IMR-90 (cell line): ENCODE results near the gene MTERF2. TPM values are rescaled to one million over a fixed set of nuclear protein-coding genes. Genes with fewer than 3 reads are reported as not detected.

Experiments used
- ATAC-seq: fragments of 200-7000 bp; cut with Tn5 transposase; 2 replicates; pipeline ENCODE4 v1.9.1; 2020; ENCODE audit warnings: low read depth, mild to moderate bottlenecking, moderate library complexity
- BruUV-seq: library from RNA; stranded (reverse); fragments of 400-500 nt; replicated peaks from 2 replicates; lab custom pipeline; 2021; lab: Mats Ljungman, UMichigan
- CTCF ChIA-PET: fragments of 300-600 bp; formaldehyde crosslinking; extraction: SDS; loops from one replicate; lab custom pipeline; 2021; ENCODE audit warnings: antibody characterized with exemption; lab: Yijun Ruan, JAX
- POLR2A ChIA-PET: fragments of 300-600 bp; sonication (Branson Sonifier 250); formaldehyde crosslinking; loops from one replicate; lab custom pipeline; 2022; ENCODE audit warnings: antibody characterized with exemption; ENCODE audit not compliant: unreplicated experiment; lab: Charles Lee
- DNase-seq: peaks from one replicate; pipeline ENCODE4 v3.0.0; 2013
- H2AFZ ChIP-seq: replicated peaks from 2 replicates; pipeline ENCODE3; 2013; ENCODE audit warnings: low read length, mild to moderate bottlenecking; ENCODE audit not compliant: poor library complexity
- H2AK5ac ChIP-seq: 2 replicates; pipeline ENCODE4 v1.6.1; 2013; ENCODE audit warnings: low read depth, low read length, inconsistent platforms
- H2AK9ac ChIP-seq: replicated peaks from 2 replicates; pipeline ENCODE3; 2013; ENCODE audit warnings: mild to moderate bottlenecking, low read depth, low read length, moderate library complexity; ENCODE audit not compliant: poor library complexity
- H2BK120ac ChIP-seq: 2 replicates; pipeline ENCODE4 v1.6.1; 2013; ENCODE audit warnings: low read depth, low read length, inconsistent platforms
- H2BK15ac ChIP-seq: 3 replicates; pipeline ENCODE4 v1.6.1; 2013; ENCODE audit warnings: low read depth, low read length, inconsistent platforms
- H2BK20ac ChIP-seq: 2 replicates; pipeline ENCODE4 v1.6.1; 2013; ENCODE audit warnings: low read depth, mild to moderate bottlenecking, inconsistent platforms, low read length, moderate library complexity
- H2BK5ac ChIP-seq: 2 replicates; pipeline ENCODE4 v1.6.1; 2013; ENCODE audit warnings: mild to moderate bottlenecking, low read depth, low read length, inconsistent platforms; ENCODE audit not compliant: poor library complexity, severe bottlenecking
- H3K14ac ChIP-seq: replicated peaks from 2 replicates; pipeline ENCODE4 v1.6.1; 2013; ENCODE audit warnings: low read depth, low read length, inconsistent platforms
- H3K18ac ChIP-seq: 2 replicates; pipeline ENCODE4 v1.6.1; 2013; ENCODE audit warnings: low read depth, low read length, control low read depth
- H3K23ac ChIP-seq: 2 replicates; pipeline ENCODE4 v1.6.1; 2013; ENCODE audit warnings: low read depth, low read length, inconsistent platforms
- H3K27ac ChIP-seq: 2 replicates; pipeline ENCODE4 v1.5.1; 2013; ENCODE audit warnings: mild to moderate bottlenecking, control low read depth, low read length; ENCODE audit not compliant: insufficient read depth
- H3K27me3 ChIP-seq: 2 replicates; pipeline ENCODE4 v1.6.1; 2013; ENCODE audit warnings: low read length; ENCODE audit not compliant: control insufficient read depth, insufficient read depth
- H3K36me3 ChIP-seq: 2 replicates; pipeline ENCODE4 v1.6.1; 2013; ENCODE audit warnings: low read length, mixed read lengths; ENCODE audit not compliant: control insufficient read depth, insufficient read depth
- H3K4ac ChIP-seq: 2 replicates; pipeline ENCODE4 v1.6.1; 2013; ENCODE audit warnings: low read depth, low read length, inconsistent platforms
- H3K4me1 ChIP-seq: 2 replicates; pipeline ENCODE4 v1.6.1; 2013; ENCODE audit warnings: low read length, mixed read lengths; ENCODE audit not compliant: control insufficient read depth, insufficient read depth
- H3K4me2 ChIP-seq: 2 replicates; pipeline ENCODE4 v1.6.1; 2013; ENCODE audit warnings: low read depth, mild to moderate bottlenecking, control low read depth, low read length, moderate library complexity
- H3K4me3 ChIP-seq: 2 replicates; pipeline ENCODE4 v1.5.1; 2013; ENCODE audit warnings: low read depth, mild to moderate bottlenecking, control low read depth, low read length, moderate library complexity; ENCODE audit not compliant: insufficient read depth
- H3K56ac ChIP-seq: 2 replicates; pipeline ENCODE4 v1.6.1; 2013; ENCODE audit warnings: low read length, inconsistent platforms; ENCODE audit not compliant: insufficient read depth; ENCODE audit errors: extremely low read depth
- H3K79me1 ChIP-seq, 2 experiments: 2 replicates each; pipeline ENCODE4 v1.6.1; 2013; ENCODE audit warnings: low read length in 2 of 2, inconsistent platforms in 1 of 2, low read depth in 1 of 2
- H3K9ac ChIP-seq: 2 replicates; pipeline ENCODE4 v1.6.1; 2013; ENCODE audit warnings: low read depth, low read length, control low read depth
- H3K9me1 ChIP-seq: 2 replicates; pipeline ENCODE4 v1.6.1; 2013; ENCODE audit warnings: low read length, inconsistent platforms; ENCODE audit not compliant: insufficient read depth
- H3K9me3 ChIP-seq: 2 replicates; pipeline ENCODE4 v1.6.1; 2013; ENCODE audit warnings: low read length; ENCODE audit not compliant: control insufficient read depth, insufficient read depth
- H4K20me1 ChIP-seq: 2 replicates; pipeline ENCODE4 v1.6.1; 2013; ENCODE audit warnings: low read length, inconsistent platforms; ENCODE audit not compliant: insufficient read depth
- H4K5ac ChIP-seq: 2 replicates; pipeline ENCODE4 v1.6.1; 2013; ENCODE audit warnings: mild to moderate bottlenecking, low read depth, low read length, control low read depth
- H4K8ac ChIP-seq, 2 experiments: 2 replicates each; pipeline ENCODE4 v1.6.1; 2013; ENCODE audit warnings: low read depth in 2 of 2, low read length in 2 of 2, control low read depth in 1 of 2, inconsistent platforms in 1 of 2
- H4K91ac ChIP-seq: 2 replicates; pipeline ENCODE4 v1.6.1; 2013; ENCODE audit warnings: low read depth, low read length, inconsistent platforms; ENCODE audit not compliant: insufficient read depth
- ELK1 ChIP-seq: fragments of 150-350 bp; IDR thresholded peaks from 2 replicates; pipeline ENCODE4 v1.6.1; 2016; ENCODE audit warnings: low read depth, mild to moderate bottlenecking, low read length, moderate library complexity, borderline replicate concordance
- FOS ChIP-seq: fragments of 150-350 bp; IDR thresholded peaks from 2 replicates; pipeline ENCODE4 v1.6.1; 2016; ENCODE audit warnings: low read depth, low read length
- RAD21 ChIP-seq: IDR thresholded peaks from 2 replicates; pipeline ENCODE4 v1.6.1; 2012; ENCODE audit warnings: low read length, improper control_type of control experiment
- WGBS, 2 experiments: methylation state at CpG; one replicate each; pipeline versions ENCODE4 v1.1.5 to v1.1.7; 2013; ENCODE audit warnings: missing lambda C conversion rate in 2 of 2; ENCODE audit not compliant: insufficient read length in 1 of 2; ENCODE audit errors: extremely low coverage in 2 of 2; 5-methylcytosine and 5-hydroxymethylcytosine counted together
- dilution Hi-C: fragments of 300-500 bp; cut with HindIII; formaldehyde crosslinking; loops from one replicate; pipeline ENCODE4 v1.14.3; 2018; ENCODE audit warnings: low sequenced_read_pairs; ENCODE audit not compliant: unreplicated experiment
- in situ Hi-C: fragments of 300-500 bp; cut with MboI; formaldehyde crosslinking; loops from 3 replicates; pipeline ENCODE4 v1.14.3; 2019; ENCODE audit warnings: low sequenced_read_pairs, inconsistent platforms, mixed read lengths
- intact Hi-C: fragments of 100-400 bp; cut with micrococcal nuclease; formaldehyde crosslinking; loops from 2 replicates; pipeline ENCODE4 v1.10.0; 2022
- polyA plus RNA-seq, 3 experiments: library from polyadenylated mRNA; depleted of rRNA; stranded (reverse); fragments of >200 nt; gene quantifications; 2 replicates each; pipeline ENCODE4 v1.2.3, GENCODE V29; 2012; ENCODE audit warnings: low replicate concordance in 1 of 3
- total RNA-seq: library from RNA; depleted of rRNA; stranded (reverse); fragments of >200 nt; gene quantifications from 2 replicates; pipeline ENCODE4 v1.2.3, GENCODE V29; 2012

MTERF2 gene
- total and polyA plus RNA-seq, 2 of the 4 experiments (the other 2 are of a cell fraction) = 3.0 to 3.8 TPM

- Histone ChIP-seq H2BK120ac (no peak overlapping the region), H4K8ac (no peak overlapping the region), H3K4me2 (no peak overlapping the region), H3K18ac (no peak overlapping the region), H3K36me3 (no peaks in the 10 kb centered on the region), H2BK5ac (no peak overlapping the region), H4K20me1 (peaks cover 7% of the 10 kb centered on the region; the same call in 1 of the 2 replicates), H3K4ac (no peak overlapping the region), H3K79me1 (peaks cover 16% of the 10 kb centered on the region in 2 experiments), H3K14ac (no peak overlapping the region), H3K4me1 (peaks cover 3% of the 10 kb centered on the region; the same call in 1 of the 2 replicates), H2BK15ac (no peak overlapping the region), H2AK5ac (no peak overlapping the region; the same call in 1 of the 2 replicates), H3K27ac (no peak overlapping the region), H3K9ac (no peak overlapping the region), H2AFZ (no peak overlapping the region), H3K27me3 (no peaks in the 10 kb centered on the region), H3K56ac (no peak overlapping the region), H2AK9ac (no peak overlapping the region), H4K91ac (no peak overlapping the region), H3K23ac (no peak overlapping the region), H3K4me3 (no peak overlapping the region), H3K9me1 (no peaks in the 10 kb centered on the region; the same call in 1 of the 2 replicates), H4K5ac (no peak overlapping the region), H3K9me3 (no peaks in the 10 kb centered on the region), H2BK20ac (no peak overlapping the region)
- dilution Hi-C loops (no loop called here), intact Hi-C loops (no loop called here), in situ Hi-C loops (no loop called here)
- CTCF ChIA-PET = no interaction called here
- POLR2A ChIA-PET = no interaction called here
- ATAC-seq (no peak), DNase-seq (no peak)
- no TSS peak for BruUV-seq
- TF ChIP-seq RAD21 (no peak), ELK1 (no peak), FOS (no peak)
- WGBS, 2 experiments = 100% methylated on average over 2 of the region's 7 CpGs; no CpG with 5 or more reads in 1 of the 2 experiments
Measured at GRCh38 chr12:107032266-107032665, 45.3 kb upstream of the MTERF2 start.
